Activated naive CD4-positive, alpha-beta T cell treated with anti-CD3 and anti-CD28 coated beads for 36 hours (primary cell): Measurements from ENCODE around the gene P2RY13. TPM values are rescaled to one million over a fixed set of nuclear protein-coding genes. Genes with fewer than 3 reads are reported as not detected.
A peak's percentile ranks its signal among the peaks of the same experiment; 100 is the strongest.

Experiments used
- CTCF ChIA-PET: fragments of 350-600 bp; sonication (Branson Sonifier 250); formaldehyde crosslinking; loops from one replicate; lab custom pipeline; 2021; ENCODE audit warnings: antibody characterized with exemption; lab: Charles Lee
- DNase-seq: peaks from one replicate; pipeline ENCODE4 v3.0.0-alpha.2; 2020
- H3K27ac Mint-ChIP-seq: one replicate; pipeline ENCODE4 v1.8.0; 2021; ENCODE audit warnings: mild to moderate bottlenecking, mixed read lengths
- H3K27me3 Mint-ChIP-seq: one replicate; pipeline ENCODE4 v1.8.0; 2021; ENCODE audit warnings: low read depth, mixed read lengths
- H3K36me3 Mint-ChIP-seq: one replicate; pipeline ENCODE4 v1.8.0; 2021; ENCODE audit warnings: low read depth, mixed read lengths
- H3K4me1 Mint-ChIP-seq: one replicate; pipeline ENCODE4 v1.8.0; 2021; ENCODE audit warnings: low read depth, mixed read lengths
- H3K4me3 Mint-ChIP-seq: one replicate; pipeline ENCODE4 v1.8.0; 2021; ENCODE audit warnings: mild to moderate bottlenecking, moderate library complexity, mixed read lengths
- H3K9me3 Mint-ChIP-seq: one replicate; pipeline ENCODE4 v1.8.0; 2021; ENCODE audit warnings: mixed read lengths
- intact Hi-C: fragments of 100-400 bp; cut with micrococcal nuclease; formaldehyde crosslinking; loops from one replicate; pipeline ENCODE4 v1.15.1; 2023
- total RNA-seq, 2 experiments: library from RNA; stranded (reverse); gene quantifications; one replicate each; pipeline ENCODE4 v1.2.3, GENCODE V29; 2021

P2RY13 gene
- total RNA-seq, 2 experiments from 2014 or later = not detected

GRCh38 chr3:151347432-151347831 lies 18.1 kb upstream of the P2RY13 start:
- peaks cover 18% of the 10 kb centered on the region for H3K27me3 Mint-ChIP-seq
- no peak overlapping the region for H3K27ac Mint-ChIP-seq
- H3K4me3 Mint-ChIP-seq = no peak overlapping the region
- intact Hi-C loops = no loop called here
- CTCF ChIA-PET = no interaction called here
- H3K9me3 Mint-ChIP-seq = no peaks in the 10 kb centered on the region
- H3K4me1 Mint-ChIP-seq = peaks cover 7% of the 10 kb centered on the region
- H3K36me3 Mint-ChIP-seq = no peaks in the 10 kb centered on the region
- DNase-seq = no peak

GRCh38 chr3:151346292-151346691 lies 16.9 kb upstream of the P2RY13 start:
- no peaks in the 10 kb centered on the region for H3K36me3 Mint-ChIP-seq
- no peak overlapping the region for H3K27ac Mint-ChIP-seq
- intact Hi-C loops = no loop called here
- no peak for DNase-seq
- no peak overlapping the region for H3K4me3 Mint-ChIP-seq
- H3K27me3 Mint-ChIP-seq = peaks cover 14% of the 10 kb centered on the region
- H3K4me1 Mint-ChIP-seq = peaks cover 7% of the 10 kb centered on the region
- H3K9me3 Mint-ChIP-seq = no peaks in the 10 kb centered on the region
- CTCF ChIA-PET = no interaction called here

GRCh38 chr3:151345859-151346258 lies 16.5 kb upstream of the P2RY13 start:
- no peak overlapping the region for H3K4me3 Mint-ChIP-seq
- peaks cover 11% of the 10 kb centered on the region for H3K27me3 Mint-ChIP-seq
- intact Hi-C loops = no loop called here
- H3K36me3 Mint-ChIP-seq = no peaks in the 10 kb centered on the region
- H3K4me1 Mint-ChIP-seq = peaks cover 7% of the 10 kb centered on the region
- CTCF ChIA-PET = no interaction called here
- no peaks in the 10 kb centered on the region for H3K9me3 Mint-ChIP-seq
- no peak overlapping the region for H3K27ac Mint-ChIP-seq
- no peak for DNase-seq

GRCh38 chr3:151331696-151332095 lies 2.3 kb upstream of the P2RY13 start:
- H3K4me3 Mint-ChIP-seq = no peak overlapping the region
- H3K4me1 Mint-ChIP-seq = peaks cover 7% of the 10 kb centered on the region
- intact Hi-C loops = no loop called here
- H3K36me3 Mint-ChIP-seq = no peaks in the 10 kb centered on the region
- CTCF ChIA-PET = interaction anchor here (0.6 kb wide), 1 partner anchor 109 kb away, joined by 3 read pairs; no protein-coding TSS in a partner anchor
- peaks cover 2% of the 10 kb centered on the region for H3K27me3 Mint-ChIP-seq
- no peaks in the 10 kb centered on the region for H3K9me3 Mint-ChIP-seq
- no peak overlapping the region for H3K27ac Mint-ChIP-seq
- no peak for DNase-seq

- Mint-ChIP-seq H3K9me3 (no peaks in the 10 kb centered on the region), H3K27me3 (peaks cover 4% of the 10 kb centered on the region), H3K4me3 (no peak overlapping the region), H3K27ac (no peak overlapping the region), H3K36me3 (no peaks in the 10 kb centered on the region), H3K4me1 (peaks cover 7% of the 10 kb centered on the region)
- CTCF ChIA-PET = interaction anchor here (0.6 kb wide), 1 partner anchor 110 kb away, joined by 3 read pairs; no protein-coding TSS in a partner anchor
- intact Hi-C loops = no loop called here
- no peak for DNase-seq
Measured at GRCh38 chr3:151330899-151331298, 1.6 kb upstream of the P2RY13 start.

GRCh38 chr3:151330379-151330778 lies 1.0 kb upstream of the P2RY13 start:
- Mint-ChIP-seq H3K4me1 (peaks cover 7% of the 10 kb centered on the region), H3K27me3 (peaks cover 4% of the 10 kb centered on the region), H3K9me3 (no peaks in the 10 kb centered on the region), H3K27ac (no peak overlapping the region), H3K4me3 (no peak overlapping the region), H3K36me3 (no peaks in the 10 kb centered on the region)
- intact Hi-C loops = no loop called here
- CTCF ChIA-PET = no interaction called here
- DNase-seq = no peak

- peak; percentile 41 for DNase-seq
- intact Hi-C loops = loop anchor here (2.0 kb wide), 1 partner anchor 172 kb away; no protein-coding TSS in a partner anchor
- Mint-ChIP-seq H3K27ac (no peak overlapping the region), H3K36me3 (no peaks in the 10 kb centered on the region), H3K4me1 (peaks cover 7% of the 10 kb centered on the region), H3K9me3 (no peaks in the 10 kb centered on the region), H3K27me3 (peaks cover 4% of the 10 kb centered on the region), H3K4me3 (no peak overlapping the region)
- CTCF ChIA-PET = interaction anchor here (0.6 to 4.5 kb wide), 18 partner anchors 12 to 510 kb away, joined by 3 to 35 read pairs (median 6); partner anchors contain the start of gene GPR87
Measured at GRCh38 chr3:151328298-151328995, 902 bp downstream of the P2RY13 start.

- CTCF ChIA-PET = interaction anchor here (0.6 to 4.5 kb wide), 21 partner anchors 11 to 1196 kb away, joined by 3 to 35 read pairs (median 4); partner anchors contain the start of gene GPR87
- no peak overlapping the region for H3K27ac Mint-ChIP-seq
- no peaks in the 10 kb centered on the region for H3K36me3 Mint-ChIP-seq
- DNase-seq = no peak
- no peaks in the 10 kb centered on the region for H3K9me3 Mint-ChIP-seq
- no peak overlapping the region for H3K4me3 Mint-ChIP-seq
- peaks cover 7% of the 10 kb centered on the region for H3K4me1 Mint-ChIP-seq
- intact Hi-C loops = loop anchor here (1.0 to 2.0 kb wide), 5 partner anchors 37 to 171 kb away; no protein-coding TSS in a partner anchor
- H3K27me3 Mint-ChIP-seq = peaks cover 4% of the 10 kb centered on the region
Measured at GRCh38 chr3:151327571-151328198, 1.7 kb downstream of the P2RY13 start.

GRCh38 chr3:151322511-151322910 lies 6.8 kb downstream of the P2RY13 start:
- no peaks in the 10 kb centered on the region for H3K36me3 Mint-ChIP-seq
- H3K4me3 Mint-ChIP-seq = no peak overlapping the region
- peaks cover 2% of the 10 kb centered on the region for H3K27me3 Mint-ChIP-seq
- CTCF ChIA-PET = interaction anchor here (0.9 kb wide), 1 partner anchor 112 kb away, joined by 3 read pairs; no protein-coding TSS in a partner anchor
- DNase-seq = no peak
- H3K27ac Mint-ChIP-seq = no peak overlapping the region
- intact Hi-C loops = no loop called here
- peaks cover 2% of the 10 kb centered on the region for H3K4me1 Mint-ChIP-seq
- H3K9me3 Mint-ChIP-seq = no peaks in the 10 kb centered on the region

GRCh38 chr3:151321526-151321925 lies 7.8 kb downstream of the P2RY13 start:
- Mint-ChIP-seq H3K27me3 (peaks cover 2% of the 10 kb centered on the region), H3K4me1 (peaks cover 6% of the 10 kb centered on the region), H3K4me3 (no peak overlapping the region), H3K9me3 (no peaks in the 10 kb centered on the region), H3K36me3 (no peaks in the 10 kb centered on the region), H3K27ac (no peak overlapping the region)
- DNase-seq = no peak
- intact Hi-C loops = loop anchor here (2.0 kb wide), 1 partner anchor 17 kb away; no protein-coding TSS in a partner anchor
- CTCF ChIA-PET = interaction anchor here (0.9 to 1.4 kb wide), 3 partner anchors 14 to 113 kb away, joined by 3 read pairs; no protein-coding TSS in a partner anchor

GRCh38 chr3:151320131-151320530 lies 9.2 kb downstream of the P2RY13 start:
- H3K9me3 Mint-ChIP-seq = no peaks in the 10 kb centered on the region
- H3K4me1 Mint-ChIP-seq = peaks cover 13% of the 10 kb centered on the region
- CTCF ChIA-PET = interaction anchor here (1.1 to 1.6 kb wide), 3 partner anchors 13 to 180 kb away, joined by 3 read pairs; no protein-coding TSS in a partner anchor
- H3K27ac Mint-ChIP-seq = no peak overlapping the region
- no peak overlapping the region for H3K4me3 Mint-ChIP-seq
- no peak for DNase-seq
- H3K27me3 Mint-ChIP-seq = no peaks in the 10 kb centered on the region
- H3K36me3 Mint-ChIP-seq = no peaks in the 10 kb centered on the region
- intact Hi-C loops = loop anchor here (2.0 kb wide), 1 partner anchor 15 kb away; no protein-coding TSS in a partner anchor

GRCh38 chr3:151319628-151320027 lies 9.7 kb downstream of the P2RY13 start:
- H3K36me3 Mint-ChIP-seq = no peaks in the 10 kb centered on the region
- no peak overlapping the region for H3K27ac Mint-ChIP-seq
- no peak overlapping the region for H3K4me3 Mint-ChIP-seq
- CTCF ChIA-PET = interaction anchor here (1.1 to 1.6 kb wide), 2 partner anchors 92 kb away, joined by 3 read pairs; no protein-coding TSS in a partner anchor
- H3K9me3 Mint-ChIP-seq = no peaks in the 10 kb centered on the region
- H3K4me1 Mint-ChIP-seq = peaks cover 13% of the 10 kb centered on the region
- H3K27me3 Mint-ChIP-seq = no peaks in the 10 kb centered on the region
- no peak for DNase-seq
- intact Hi-C loops = loop anchor here (2.0 kb wide), 1 partner anchor 15 kb away; no protein-coding TSS in a partner anchor
